ENCODE data around the gene GASK1B.

GRCh38 chr4:158197194-158197776 lies 24.5 kb upstream of the GASK1B start:
- TF ChIP-seq CTCF (IDR thresholded peaks at IDR 0.05) (no peak), POLR2AphosphoS5 (IDR thresholded peaks at IDR 0.05) (no peak), POLR2A (IDR thresholded peaks at IDR 0.05) (no peak)
